H1 (cell line): ENCODE data around the gene DYRK2. TPM values are rescaled to one million over a fixed set of nuclear protein-coding genes. Genes with fewer than 3 reads are reported as not detected.

Source experiments
- CTCF ChIA-PET: fragments of 300-600 bp; sonication (Branson Sonifier 250); formaldehyde crosslinking; loops from one replicate; lab custom pipeline; 2021; ENCODE audit not compliant: partially characterized antibody; lab: Charles Lee
- POLR2A ChIA-PET: fragments of 300-600 bp; sonication (Branson Sonifier 250); formaldehyde crosslinking; loops from one replicate; lab custom pipeline; 2021; ENCODE audit warnings: inconsistent platforms; ENCODE audit not compliant: partially characterized antibody; lab: Charles Lee
- DNase-seq, 2 experiments: peaks; one replicate each; pipeline versions ENCODE4 v3.0.0 to v3.0.0-alpha.2; 2010 to 2022; ENCODE audit warnings: low spot score in 2 of 2, low read depth in 1 of 2, mixed read lengths in 1 of 2
- FAIRE-seq: peaks from 2 replicates; lab custom pipeline; 2011; peaks lifted over from hg19 to GRCh38; lab: Jason Lieb, UNC
- H2AFZ ChIP-seq: 2 replicates; pipeline ENCODE4 v1.8.1; 2012; ENCODE audit warnings: low read length, inconsistent platforms
- H2AK5ac ChIP-seq: 2 replicates; pipeline ENCODE4 v1.6.1; 2013; ENCODE audit warnings: low read depth, low read length
- H2BK120ac ChIP-seq: replicated peaks from 2 replicates; pipeline ENCODE3; 2013; ENCODE audit warnings: low read depth, low read length, inconsistent platforms
- H2BK12ac ChIP-seq: 2 replicates; pipeline ENCODE4 v1.6.1; 2013; ENCODE audit warnings: low read depth, low read length
- H2BK15ac ChIP-seq: 2 replicates; pipeline ENCODE4 v1.6.1; 2013; ENCODE audit warnings: low read length
- H2BK20ac ChIP-seq: 2 replicates; pipeline ENCODE4 v1.6.1; 2013; ENCODE audit warnings: low read length
- H2BK5ac ChIP-seq: 2 replicates; pipeline ENCODE4 v1.6.1; 2013; ENCODE audit warnings: low read depth, low read length
- H3K14ac ChIP-seq: 2 replicates; pipeline ENCODE4 v1.6.1; 2013; ENCODE audit warnings: inconsistent platforms; ENCODE audit not compliant: insufficient read length
- H3K18ac ChIP-seq: 2 replicates; pipeline ENCODE4 v1.6.1; 2013; ENCODE audit warnings: low read length; ENCODE audit errors: extremely low read depth
- H3K23ac ChIP-seq: 2 replicates; pipeline ENCODE4 v1.6.1; 2013; ENCODE audit warnings: inconsistent platforms; ENCODE audit not compliant: insufficient read length
- H3K23me2 ChIP-seq: 2 replicates; pipeline ENCODE4 v1.6.1; 2013; ENCODE audit warnings: low read depth, low read length
- H3K27ac ChIP-seq: 2 replicates; pipeline ENCODE4 v1.6.1; 2011; ENCODE audit warnings: low read depth, low read length, inconsistent platforms
- H3K27me3 ChIP-seq, 4 experiments: replicated peaks in 1 of 4; 1 replicate in 1 of 4; 2 replicates in 3 of 4; pipeline versions ENCODE4 v1.6.1 to v1.8.1; 2011 to 2013; ENCODE audit warnings: low read length in 3 of 4, mild to moderate bottlenecking in 3 of 4, inconsistent platforms in 2 of 4, mixed read lengths in 2 of 4, moderate library complexity in 1 of 4; ENCODE audit not compliant: control insufficient read depth in 3 of 4, insufficient read depth in 3 of 4; ENCODE audit errors: extremely low read depth in 1 of 4
- H3K36me3 ChIP-seq, 4 experiments: 2 replicates each; pipeline versions ENCODE4 v1.6.1 to v1.8.1; 2011 to 2013; ENCODE audit warnings: mild to moderate bottlenecking in 4 of 4, low read length in 3 of 4, moderate library complexity in 2 of 4, control low read depth in 1 of 4, inconsistent platforms in 1 of 4; ENCODE audit not compliant: insufficient read depth in 4 of 4, control insufficient read depth in 2 of 4
- H3K4ac ChIP-seq: replicated peaks from 2 replicates; pipeline ENCODE3; 2013; ENCODE audit warnings: low read length, low read depth, mixed read lengths, inconsistent platforms; ENCODE audit not compliant: insufficient read length
- H3K4me1 ChIP-seq, 4 experiments: replicated peaks in 1 of 4; 1 replicate in 1 of 4; 2 replicates in 3 of 4; pipeline versions ENCODE4 v1.6.1 to v1.8.1; 2011 to 2013; ENCODE audit warnings: low read length in 3 of 4, inconsistent platforms in 2 of 4, mixed read lengths in 1 of 4; ENCODE audit not compliant: insufficient read depth in 4 of 4, control insufficient read depth in 3 of 4
- H3K4me2 ChIP-seq, 2 experiments: 2 replicates each; pipeline versions ENCODE4 v1.6.1 to v1.8.1; 2011 to 2013; ENCODE audit warnings: low read depth in 2 of 2, low read length in 2 of 2, control low read depth in 1 of 2, inconsistent platforms in 1 of 2, mild to moderate bottlenecking in 1 of 2; ENCODE audit not compliant: insufficient read depth in 1 of 2
- H3K4me3 ChIP-seq, 4 experiments: fragments of 200-600, 300-600 bp in 1 of 4; sonication (generic), shearing (Covaris generic), sonication (Bioruptor Twin) in 1 of 4; 2 replicates each; pipeline versions ENCODE4 v1.5.1 to v1.8.1; 2011 to 2016; ENCODE audit warnings: low read length in 4 of 4, low read depth in 3 of 4, control low read depth in 2 of 4, inconsistent platforms in 2 of 4, mild to moderate bottlenecking in 2 of 4, mixed read lengths in 1 of 4, moderate library complexity in 1 of 4; ENCODE audit not compliant: insufficient read depth in 2 of 4; ENCODE audit errors: extremely low read depth in 1 of 4
- H3K56ac ChIP-seq: replicated peaks from 2 replicates; pipeline ENCODE3; 2013; ENCODE audit warnings: low read depth, mild to moderate bottlenecking, mixed read lengths, low read length, inconsistent platforms; ENCODE audit not compliant: insufficient read length
- H3K79me1 ChIP-seq: 2 replicates; pipeline ENCODE4 v1.6.1; 2013; ENCODE audit warnings: low read depth, low read length, control low read depth
- H3K79me2 ChIP-seq, 2 experiments: 2 replicates each; pipeline versions ENCODE4 v1.6.1 to v1.8.1; 2012 to 2013; ENCODE audit warnings: low read length in 2 of 2, mild to moderate bottlenecking in 2 of 2, inconsistent platforms in 1 of 2; ENCODE audit not compliant: insufficient read depth in 2 of 2, control insufficient read depth in 1 of 2
- H3K9ac ChIP-seq, 4 experiments: replicated peaks in 1 of 4; 1 replicate in 1 of 4; 2 replicates in 3 of 4; pipeline versions ENCODE4 v1.6.1 to v1.8.1; 2011 to 2013; ENCODE audit warnings: low read depth in 3 of 4, low read length in 3 of 4, control low read depth in 2 of 4, mild to moderate bottlenecking in 2 of 4, moderate library complexity in 2 of 4, inconsistent platforms in 1 of 4; ENCODE audit errors: extremely low read depth in 1 of 4
- H3K9me3 ChIP-seq, 2 experiments: 2 replicates each; pipeline versions ENCODE4 v1.6.1 to v1.8.1; 2012 to 2013; ENCODE audit warnings: mild to moderate bottlenecking in 2 of 2, moderate library complexity in 2 of 2, control low read depth in 1 of 2, inconsistent platforms in 1 of 2, low read depth in 1 of 2, low read length in 1 of 2, mixed read lengths in 1 of 2; ENCODE audit not compliant: insufficient read depth in 2 of 2
- H4K20me1 ChIP-seq, 2 experiments: replicated peaks in 1 of 2; 2 replicates each; pipeline versions ENCODE3 to v1.8.1; 2011 to 2013; ENCODE audit warnings: inconsistent platforms in 2 of 2, low read length in 2 of 2, mild to moderate bottlenecking in 1 of 2; ENCODE audit not compliant: insufficient read depth in 2 of 2, control insufficient read depth in 1 of 2
- H4K5ac ChIP-seq: 2 replicates; pipeline ENCODE4 v1.6.1; 2013; ENCODE audit warnings: low read length, low read depth, mixed read lengths, inconsistent platforms; ENCODE audit not compliant: insufficient read length
- H4K8ac ChIP-seq: 2 replicates; pipeline ENCODE4 v1.8.0; 2013; ENCODE audit warnings: mild to moderate bottlenecking, moderate library complexity, low read length, inconsistent platforms; ENCODE audit not compliant: insufficient read depth; ENCODE audit errors: extremely low read depth
- H4K91ac ChIP-seq: replicated peaks from 2 replicates; pipeline ENCODE3; 2013; ENCODE audit warnings: low read length, mixed read lengths, inconsistent platforms; ENCODE audit not compliant: insufficient read length
- ASH2L ChIP-seq: fragments of 200-600, 300-600 bp; sonication (generic); IDR thresholded peaks from one replicate; pipeline ENCODE4 v1.7.1; 2017; ENCODE audit warnings: low read length
- CBX5 ChIP-seq: fragments of 300-800, 300-1000 bp; sonication (generic); IDR thresholded peaks from 2 replicates; pipeline ENCODE4 v1.7.1; 2016; ENCODE audit warnings: antibody characterized with exemption, low read length, low read depth
- CHD2 ChIP-seq: IDR thresholded peaks from 2 replicates; pipeline ENCODE4 v1.6.1; 2012; ENCODE audit warnings: low read length, improper control_type of control experiment
- GTF2F1 ChIP-seq: IDR thresholded peaks from 2 replicates; pipeline ENCODE4 v1.6.1; 2012; ENCODE audit warnings: low read depth, low read length, improper control_type of control experiment, borderline replicate concordance
- HDAC2 ChIP-seq, 2 experiments: fragments of 300-600 bp in 1 of 2; sonication (generic) in 1 of 2; IDR thresholded peaks; 2 replicates each; pipeline ENCODE4 v1.6.1; 2011 to 2012; ENCODE audit warnings: low read depth in 2 of 2, low read length in 2 of 2, mild to moderate bottlenecking in 2 of 2, moderate library complexity in 2 of 2, borderline replicate concordance in 1 of 2, inconsistent platforms in 1 of 2
- RAD21 ChIP-seq, 2 experiments: IDR thresholded peaks in 1 of 2; conservative IDR thresholded peaks in 1 of 2; 2 replicates each; pipeline ENCODE4 v1.6.1; 2011; ENCODE audit warnings: low read depth in 2 of 2, low read length in 2 of 2, improper control_type of control experiment in 1 of 2, inconsistent platforms in 1 of 2, mild to moderate bottlenecking in 1 of 2, moderate library complexity in 1 of 2
- RFX5 ChIP-seq: IDR thresholded peaks from 2 replicates; pipeline ENCODE4 v1.6.1; 2011; ENCODE audit warnings: low read depth, low read length, improper control_type of control experiment, borderline replicate concordance
- SAP30 ChIP-seq: fragments of 300-600 bp; sonication (generic); IDR thresholded peaks from 2 replicates; pipeline ENCODE4 v1.7.1; 2012; ENCODE audit warnings: low read length, moderate library complexity, mild to moderate bottlenecking, inconsistent platforms; ENCODE audit not compliant: insufficient read depth, insufficient replicate concordance
- TEAD4 ChIP-seq: IDR thresholded peaks from 2 replicates; pipeline ENCODE4 v1.6.1; 2012; ENCODE audit warnings: low read depth, low read length, inconsistent platforms, mixed read lengths
- USF2 ChIP-seq: IDR thresholded peaks from 2 replicates; pipeline ENCODE4 v1.6.1; 2011; ENCODE audit warnings: low read length, improper control_type of control experiment
- WGBS, 2 experiments: shearing (Covaris generic) in 1 of 2; methylation state at CpG; one replicate each; pipeline versions ENCODE4 v1.1.6 to v1.1.7; 2013 to 2015; ENCODE audit warnings: low lambda C conversion rate in 2 of 2, mixed read lengths in 2 of 2, inconsistent platforms in 1 of 2, low coverage in 1 of 2, missing lambda C conversion rate in 1 of 2; ENCODE audit not compliant: insufficient replicate concordance in 2 of 2, insufficient coverage in 1 of 2, insufficient read length in 1 of 2; ENCODE audit errors: extremely low coverage in 1 of 2, missing lambda C conversion rate in 1 of 2; 5-methylcytosine and 5-hydroxymethylcytosine counted together
- polyA plus RNA-seq, 7 experiments: library from polyadenylated mRNA; depleted of rRNA in 3 of 7; stranded (reverse) in 5 of 7; unstranded in 2 of 7; fragments of >200 nt in 5 of 7; fragments of 200-250 nt in 2 of 7; gene quantifications; 1 replicate in 5 of 7; 2 replicates in 1 of 7; 4 replicates in 1 of 7; pipeline versions ENCODE4 v1.2.1 to v1.2.3, GENCODE V29; 2011 to 2013; ENCODE audit warnings: missing spikeins in 2 of 7, mixed read lengths in 2 of 7
- total RNA-seq: library from RNA; stranded (reverse); fragmentation: NEBNext Ultra II Directional; extraction: Animal tissue kit (Norgen Biotek cat#: 25700); gene quantifications from 2 replicates; pipeline ENCODE4 v1.2.1, GENCODE V29; 2021

The DYRK2 gene
- total and polyA plus RNA-seq, 2 of the 8 experiments (the other 6 are each of a cell fraction or from before 2014, with no cell fraction given): 11.2 to 31.6 TPM

GRCh38 chr12:67630373-67631088, 18.0 kb upstream of the DYRK2 start:
- Histone ChIP-seq H4K8ac (no peak overlapping the region), H3K56ac (no peak overlapping the region), H3K9me3 (no peaks in the 10 kb centered on the region), H2BK120ac (no peak overlapping the region), H3K27ac (no peak overlapping the region), H2AK5ac (no peak overlapping the region), H3K4me3 (peak overlapping the region in 1 of 4 experiments; percentile 23; a peak in 2 of 8 replicates), H2BK20ac (no peak overlapping the region), H3K14ac (no peak overlapping the region), H4K20me1 (no peaks in the 10 kb centered on the region), H3K23ac (no peak overlapping the region), H3K4me1 (peaks cover 0 to 16% (median 10%) of the 10 kb centered on the region in 4 experiments; a peak in 5 of 7 replicates), H3K27me3 (no peaks in the 10 kb centered on the region), H2AFZ (peak overlapping the region; percentile 28; the same call in 1 of the 2 replicates), H3K4me2 (peak overlapping the region; percentile 0 to 45; a peak in 2 of 4 replicates), H4K5ac (no peak overlapping the region), H3K79me2 (no peaks in the 10 kb centered on the region), H2BK5ac (0 out of 2 replicates have a peak overlapping the region, but pooled peaks have one; percentile 6), H3K9ac (no peak overlapping the region), H3K23me2 (no peaks in the 10 kb centered on the region), H3K18ac (no peak overlapping the region), H3K79me1 (no peaks in the 10 kb centered on the region), H3K36me3 (no peaks in the 10 kb centered on the region), H3K4ac (no peak overlapping the region), H4K91ac (no peak overlapping the region), H2BK15ac (no peak overlapping the region), H2BK12ac (no peak overlapping the region)
- POLR2A ChIA-PET: interaction anchor here (0.8 kb wide), 1 partner anchor 111 kb away, joined by 4 read pairs; no protein-coding TSS in a partner anchor
- CTCF ChIA-PET: interaction anchor here (0.5 to 1.4 kb wide), 7 partner anchors 10 to 369 kb away, joined by 3 to 4 read pairs (median 3); partner anchors contain the start of gene DYRK2
- 35% methylated on average over 7 of the region's 7 CpGs; no CpG with 5 or more reads in 1 of the 2 experiments for WGBS, 2 experiments
- DNase-seq: peak in 1 of 2 experiments; percentile 17
- FAIRE-seq: no peak
- no peak for TF ChIP-seq CHD2
- no peak for TF ChIP-seq GTF2F1
- no peak for TF ChIP-seq USF2
- no peak for TF ChIP-seq HDAC2 (IDR thresholded peaks at IDR 0.05; ENCODE audit: borderline replicate concordance in 1 of 2, low read depth in 2 of 2, low read length in 2 of 2)
- peak in 1 of 2 experiments; percentile 15; a peak in 1 of 4 replicates for TF ChIP-seq RAD21 (IDR thresholded peaks at IDR 0.05 in 1 of 2, conservative IDR thresholded peaks at IDR 0.05 in 1 of 2; ENCODE audit: low read depth in 2 of 2, low read length in 2 of 2)
- no peak for TF ChIP-seq SAP30
- TF ChIP-seq ASH2L: no peak
- TF ChIP-seq RFX5: no peak
- TF ChIP-seq TEAD4: no peak
- TF ChIP-seq CBX5: no peak
